DND-41 (cell line): ENCODE results near the gene CCDC80.

Experiments used
- CTCF ChIP-seq: IDR thresholded peaks from 2 replicates; pipeline ENCODE4 v1.5.1; 2012; ENCODE audit warnings: borderline replicate concordance, low read length, moderate library complexity, mild to moderate bottlenecking; ENCODE audit not compliant: poor library complexity, severe bottlenecking; ENCODE audit errors: extremely low read depth
- EZH2 ChIP-seq: IDR thresholded peaks from 3 replicates; pipeline ENCODE4 v1.6.1; 2012; ENCODE audit warnings: borderline replicate concordance, low read depth, mild to moderate bottlenecking, moderate library complexity, low read length, inconsistent platforms; ENCODE audit not compliant: severe bottlenecking

DNA sequence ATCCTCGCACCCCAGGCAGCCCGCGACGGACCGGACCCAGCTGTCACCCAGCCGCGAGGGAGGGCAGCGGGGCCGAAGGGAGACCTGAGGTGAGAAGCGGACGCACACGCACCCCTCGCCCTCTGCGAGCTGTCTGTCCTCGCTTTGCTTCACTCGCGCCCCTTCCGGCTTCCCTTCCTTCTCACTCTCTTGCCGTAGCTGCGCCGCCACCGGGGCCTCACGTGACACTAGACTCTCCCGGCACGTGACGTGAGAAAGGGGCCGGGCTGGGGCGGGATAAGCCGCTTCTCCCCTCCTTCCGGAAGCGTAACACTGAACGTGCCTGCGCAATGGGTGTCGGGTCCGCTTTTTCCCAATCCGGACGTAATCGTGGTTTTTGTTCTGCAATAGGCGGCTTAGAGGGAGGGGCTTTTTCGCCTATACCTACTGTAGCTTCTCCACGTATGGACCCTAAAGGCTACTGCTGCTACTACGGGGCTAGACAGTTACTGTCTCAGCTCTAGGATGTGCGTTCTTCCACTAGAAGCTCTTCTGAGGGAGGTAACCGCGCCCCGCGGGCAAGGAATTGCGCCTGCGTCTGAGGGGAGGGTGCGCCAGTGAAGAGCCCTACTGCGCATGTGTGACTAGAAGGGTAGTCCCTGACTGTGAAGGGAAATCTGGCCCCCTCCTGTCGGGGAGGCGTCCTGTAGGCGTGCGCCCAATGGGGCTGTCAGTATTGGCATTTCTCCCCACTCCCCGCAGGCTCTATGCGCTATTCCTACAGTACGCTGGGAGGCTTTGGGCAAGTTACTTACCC, 79.0 kb downstream of the CCDC80 start, which contains the start of the genes ATG3 and SLC35A5:
- TF ChIP-seq CTCF = no peak
- no peak for TF ChIP-seq EZH2
